Measurements from ENCODE around the gene CSMD2. TPM values are rescaled to one million over a fixed set of nuclear protein-coding genes. Genes with fewer than 3 reads are reported as not detected.

CSMD2 gene
- total RNA-seq, 2 donors from 2014 or later = 0.62 to 2.8 TPM

GRCh38 chr1:34060901-34061415 is 104.1 kb downstream of the CSMD2 start:
- TF ChIP-seq CTCF (conservative IDR thresholded peaks at IDR 0.05) = no peak
- Histone ChIP-seq H3K9ac (ENCODE audit: extremely low read depth, low read length, poor library complexity, severe bottlenecking) (no peak overlapping the region), H3K9me3 (ENCODE audit: control insufficient read depth, low read length) (no peaks in the 10 kb centered on the region), H3K27me3 (ENCODE audit: control insufficient read depth, insufficient read depth, low read length, poor library complexity, severe bottlenecking) (no peaks in the 10 kb centered on the region), H3K4me1 (ENCODE audit: control insufficient read depth, insufficient read depth, low read length) (no peaks in the 10 kb centered on the region), H3K27ac (ENCODE audit: low read depth, low read length) (no peak overlapping the region), H3K36me3 (ENCODE audit: control insufficient read depth, insufficient read depth, low read length) (no peaks in the 10 kb centered on the region), H3K4me3 (ENCODE audit: low read length) (no peak overlapping the region)
- H3K4me3 Mint-ChIP-seq = no peak overlapping the region
- no peaks in the 10 kb centered on the region for H3K27me3 Mint-ChIP-seq (ENCODE audit: insufficient read depth)
- no peak for DNase-seq
- 79 to 92% methylated on average over 8 to 10 of the region's 10 CpGs for WGBS, 2 experiments (ENCODE audit: insufficient coverage in 1 of 2, insufficient read length in 1 of 2)
- no peak overlapping the region for H3K27ac Mint-ChIP-seq
- H3K9me3 Mint-ChIP-seq = peaks cover 14% of the 10 kb centered on the region
- peaks cover 8% of the 10 kb centered on the region for H3K36me3 Mint-ChIP-seq (ENCODE audit: low read depth)
- H3K4me1 Mint-ChIP-seq = peaks cover 14% of the 10 kb centered on the region

- Mint-ChIP-seq H3K27me3 (ENCODE audit: insufficient read depth) (no peaks in the 10 kb centered on the region), H3K9me3 (peaks cover 14% of the 10 kb centered on the region), H3K36me3 (ENCODE audit: low read depth) (peaks cover 8% of the 10 kb centered on the region), H3K4me1 (peaks cover 14% of the 10 kb centered on the region), H3K27ac (no peak overlapping the region), H3K4me3 (no peak overlapping the region)
- H3K9ac ChIP-seq (ENCODE audit: extremely low read depth, low read length, poor library complexity, severe bottlenecking) = no peak overlapping the region
- no peak for DNase-seq
- H3K4me1 ChIP-seq (ENCODE audit: control insufficient read depth, insufficient read depth, low read length) = no peaks in the 10 kb centered on the region
- no peaks in the 10 kb centered on the region for H3K27me3 ChIP-seq (ENCODE audit: control insufficient read depth, insufficient read depth, low read length, poor library complexity, severe bottlenecking)
- H3K4me3 ChIP-seq (ENCODE audit: low read length) = no peak overlapping the region
- WGBS, 2 experiments (ENCODE audit: insufficient coverage in 1 of 2, insufficient read length in 1 of 2) = 91 to 100% methylated on average over 4 to 5 of the region's 5 CpGs
- no peak for TF ChIP-seq CTCF (conservative IDR thresholded peaks at IDR 0.05)
- H3K36me3 ChIP-seq (ENCODE audit: control insufficient read depth, insufficient read depth, low read length) = no peaks in the 10 kb centered on the region
- H3K9me3 ChIP-seq (ENCODE audit: control insufficient read depth, low read length) = no peaks in the 10 kb centered on the region
- no peak overlapping the region for H3K27ac ChIP-seq (ENCODE audit: low read depth, low read length)
Measured at GRCh38 chr1:34060187-34060730, 104.8 kb downstream of the CSMD2 start.

- no peak overlapping the region for H3K27ac ChIP-seq (ENCODE audit: low read depth, low read length)
- no peaks in the 10 kb centered on the region for H3K4me1 ChIP-seq (ENCODE audit: control insufficient read depth, insufficient read depth, low read length)
- Mint-ChIP-seq H3K9me3 (no peaks in the 10 kb centered on the region), H3K36me3 (ENCODE audit: low read depth) (no peaks in the 10 kb centered on the region), H3K27me3 (ENCODE audit: insufficient read depth) (no peaks in the 10 kb centered on the region), H3K4me1 (peaks cover 25% of the 10 kb centered on the region), H3K27ac (no peak overlapping the region), H3K4me3 (no peak overlapping the region)
- H3K36me3 ChIP-seq (ENCODE audit: control insufficient read depth, insufficient read depth, low read length) = no peaks in the 10 kb centered on the region
- DNase-seq = peak; percentile 70
- no peak overlapping the region for H3K4me3 ChIP-seq (ENCODE audit: low read length)
- peaks cover 5% of the 10 kb centered on the region for H3K27me3 ChIP-seq (ENCODE audit: control insufficient read depth, insufficient read depth, low read length, poor library complexity, severe bottlenecking)
- H3K9me3 ChIP-seq (ENCODE audit: control insufficient read depth, low read length) = no peaks in the 10 kb centered on the region
- WGBS, 2 experiments (ENCODE audit: insufficient coverage in 1 of 2, insufficient read length in 1 of 2) = 76 to 87% methylated on average over 10 to 11 of the region's 11 CpGs
- TF ChIP-seq CTCF (conservative IDR thresholded peaks at IDR 0.05) = no peak
- H3K9ac ChIP-seq (ENCODE audit: extremely low read depth, low read length, poor library complexity, severe bottlenecking) = no peak overlapping the region
Measured at GRCh38 chr1:34057347-34058130, 107.5 kb downstream of the CSMD2 start.
